Uterus (tissue), 2 donors: ENCODE measurements around the gene SYCP3.

Experiments used
- CTCF ChIP-seq, 4 experiments: fragments of 200-600 bp in 2 of 4; fragments of 450-650 bp in 2 of 4; sonication (generic) in 2 of 4; IDR thresholded peaks; one replicate each; pipeline ENCODE4 v1.5.1; 2016 to 2019; ENCODE audit warnings: antibody characterized with exemption in 4 of 4, mild to moderate bottlenecking in 2 of 4, moderate library complexity in 1 of 4
- POLR2A ChIP-seq, 2 donors: fragments of 450-650 bp; IDR thresholded peaks; one replicate each; pipeline ENCODE4 v1.6.1; 2016; ENCODE audit warnings: antibody characterized with exemption in 2 of 2, mild to moderate bottlenecking in 1 of 2, moderate library complexity in 1 of 2

- TF ChIP-seq CTCF (IDR thresholded peaks at IDR 0.05) (no peak), POLR2A (IDR thresholded peaks at IDR 0.05) (no peak)
Observed at GRCh38 chr12:101761781-101762180, 22.5 kb upstream of the SYCP3 start.
